ENCODE results near the gene IL1R1.

IL1R1 gene

DNA sequence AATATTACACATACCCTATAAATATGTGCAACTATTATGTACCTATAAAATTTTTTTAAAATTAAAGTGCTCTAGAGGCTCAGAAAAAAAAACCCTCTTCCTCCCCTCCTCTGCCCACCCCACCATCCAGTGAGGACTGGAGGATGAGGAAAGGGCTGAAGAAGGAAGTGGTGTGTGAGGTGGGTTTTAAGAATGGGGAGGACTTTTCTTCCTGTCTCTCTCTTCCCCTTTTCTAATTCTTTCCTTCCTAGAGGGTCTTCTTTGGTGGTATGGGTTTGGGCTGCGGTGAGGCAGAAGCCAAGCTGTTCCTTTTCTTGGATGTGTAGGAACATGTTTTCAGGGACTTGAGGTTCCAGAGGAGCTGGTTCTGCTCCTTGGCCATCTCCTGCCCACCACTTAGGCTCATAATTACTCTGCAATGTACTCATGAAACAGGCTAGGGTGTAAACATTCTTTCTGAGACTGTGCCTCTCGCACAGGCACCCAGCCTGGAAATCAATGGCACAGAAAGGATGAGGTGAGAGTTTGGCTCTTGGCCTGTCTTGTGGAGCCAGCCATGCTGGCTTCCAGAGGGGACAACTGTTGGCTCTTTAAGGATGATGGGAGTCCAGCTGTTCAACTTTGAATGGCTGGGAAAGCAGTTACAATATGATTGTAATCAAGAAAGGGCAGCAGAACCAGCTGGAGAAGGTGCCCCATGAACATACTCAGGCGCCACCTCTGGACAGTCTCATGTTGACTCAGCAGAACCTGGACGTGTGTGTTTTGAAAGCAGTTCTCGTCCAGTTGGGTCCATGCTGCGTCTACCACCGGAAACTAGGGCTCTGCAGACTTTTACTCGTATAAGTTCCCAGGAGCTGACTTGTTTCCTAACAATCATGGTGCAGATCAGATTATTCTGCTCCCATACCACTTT, 82.5 kb downstream of the IL1R1 start:
- Mint-ChIP-seq H3K9me3 (no peaks in the 10 kb centered on the region), H3K4me1 (ENCODE audit: low read depth) (peaks cover 51% of the 10 kb centered on the region), H3K27me3 (no peaks in the 10 kb centered on the region), H3K36me3 (ENCODE audit: low read depth) (no peaks in the 10 kb centered on the region), H3K27ac (peak overlapping the region; percentile 14), H3K4me3 (no peak overlapping the region)

DNA sequence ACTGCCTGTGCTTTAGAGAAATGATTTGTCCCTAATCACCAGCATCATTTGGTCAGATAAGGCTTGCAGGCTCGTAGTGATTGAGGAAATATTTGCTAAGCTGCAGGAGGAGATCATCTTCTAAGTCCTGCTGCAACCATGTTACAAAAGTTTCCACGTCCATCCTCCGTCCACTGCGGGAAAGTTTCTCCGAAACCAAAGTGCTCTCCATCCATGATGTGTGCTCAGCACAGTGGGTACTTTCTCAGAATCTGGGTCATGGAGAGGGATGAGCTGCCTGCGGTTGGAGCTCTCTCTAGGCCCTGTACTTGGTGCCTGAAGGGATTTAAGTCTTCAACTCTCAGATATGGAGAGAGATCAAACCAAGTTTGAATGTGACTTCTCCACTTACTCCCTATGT, 83.6 kb downstream of the IL1R1 start:
- Mint-ChIP-seq H3K4me1 (ENCODE audit: low read depth) (peaks cover 56% of the 10 kb centered on the region), H3K4me3 (no peak overlapping the region), H3K27me3 (no peaks in the 10 kb centered on the region), H3K27ac (peak overlapping the region; percentile 91), H3K9me3 (no peaks in the 10 kb centered on the region), H3K36me3 (ENCODE audit: low read depth) (no peaks in the 10 kb centered on the region)

DNA sequence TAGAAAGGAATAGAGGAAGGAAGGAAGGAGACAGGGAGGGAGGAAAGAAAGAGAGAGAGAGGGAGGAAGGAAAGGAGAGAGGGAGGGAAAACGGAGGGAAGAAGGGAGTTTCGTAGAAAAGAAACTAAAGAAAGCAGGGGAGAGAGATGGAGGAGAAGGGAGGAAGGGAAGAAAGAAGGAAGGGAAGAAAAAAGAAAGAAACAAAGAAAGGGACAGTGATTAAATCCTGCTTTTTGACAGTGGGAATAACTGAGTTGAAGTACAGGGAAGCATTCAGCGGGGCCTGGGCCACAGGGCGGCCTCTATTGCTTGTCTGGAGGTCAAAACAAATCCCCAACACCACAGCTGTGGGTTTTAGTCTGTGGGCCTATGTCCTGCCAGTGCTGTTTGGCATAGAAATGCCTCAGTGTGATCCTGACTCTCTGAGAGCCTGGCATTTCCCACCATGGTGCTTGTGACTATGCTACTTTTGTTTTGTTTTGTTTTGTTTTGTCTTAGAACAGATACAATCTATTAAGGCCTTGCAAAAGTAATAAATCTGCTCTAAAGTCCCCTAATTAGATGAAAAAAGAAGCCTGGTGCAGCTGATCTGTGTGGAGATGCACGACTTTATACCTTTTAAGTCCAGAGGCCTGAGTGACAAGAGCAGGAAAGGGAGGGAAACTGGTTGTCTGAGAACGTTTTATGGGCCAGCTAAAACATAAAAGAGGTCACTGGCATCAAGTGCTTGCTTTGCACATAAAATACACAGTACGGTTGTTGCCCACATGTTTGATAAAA, 84.3 kb downstream of the IL1R1 start:
- Mint-ChIP-seq H3K27ac (peak overlapping the region; percentile 91), H3K9me3 (peaks cover 3% of the 10 kb centered on the region), H3K27me3 (peaks cover 3% of the 10 kb centered on the region), H3K36me3 (ENCODE audit: low read depth) (no peaks in the 10 kb centered on the region), H3K4me1 (ENCODE audit: low read depth) (peaks cover 56% of the 10 kb centered on the region), H3K4me3 (no peak overlapping the region)

- Mint-ChIP-seq H3K4me3 (no peak overlapping the region), H3K27ac (peak overlapping the region; percentile 64), H3K4me1 (ENCODE audit: low read depth) (peaks cover 59% of the 10 kb centered on the region)
These were observed 86.7 kb downstream of the IL1R1 start for GRCh38 chr2:102229141-102229769.

More at GRCh38 chr2:102229141-102229769, 86.7 kb downstream of the IL1R1 start:
- Mint-ChIP-seq H3K36me3 (ENCODE audit: low read depth) (no peaks in the 10 kb centered on the region), H3K27me3 (peaks cover 3% of the 10 kb centered on the region), H3K9me3 (peaks cover 3% of the 10 kb centered on the region)
